MCF 10A (cell line): ENCODE results near the gene IGSF9B. TPM values are rescaled to one million over a fixed set of nuclear protein-coding genes. Genes with fewer than 3 reads are reported as not detected.

Source experiments
- BruUV-seq: library from RNA; stranded (reverse); fragments of 400-500 nt; replicated peaks from 2 replicates; lab custom pipeline; 2021; lab: Mats Ljungman, UMichigan
- CTCF ChIA-PET: fragments of 300-600 bp; sonication (Branson Sonifier 250); formaldehyde crosslinking; extraction: SDS; loops from one replicate; lab custom pipeline; 2021; ENCODE audit warnings: antibody characterized with exemption, inconsistent platforms; lab: Yijun Ruan, JAX
- POLR2A ChIA-PET: fragments of 300-600, 350-650 bp; sonication (Branson Sonifier 250); formaldehyde crosslinking; extraction: SDS; loops from one replicate; lab custom pipeline; 2020; ENCODE audit warnings: antibody characterized with exemption, inconsistent platforms; lab: Yijun Ruan, JAX
- DNase-seq: peaks from one replicate; pipeline ENCODE4 v3.0.0-alpha.2; 2018; ENCODE audit not compliant: unreplicated experiment
- H3K27ac Mint-ChIP-seq: one replicate; pipeline ENCODE4 v1.8.0; 2022; ENCODE audit warnings: mild to moderate bottlenecking, low read depth, mixed read lengths; ENCODE audit not compliant: unreplicated experiment
- H3K27me3 Mint-ChIP-seq: one replicate; pipeline ENCODE4 v1.8.0; 2022; ENCODE audit warnings: mixed read lengths; ENCODE audit not compliant: insufficient read depth, unreplicated experiment
- H3K36me3 Mint-ChIP-seq: one replicate; pipeline ENCODE4 v1.8.0; 2022; ENCODE audit warnings: mild to moderate bottlenecking, moderate library complexity, mixed read lengths; ENCODE audit not compliant: insufficient read depth, unreplicated experiment
- H3K4me1 Mint-ChIP-seq: one replicate; pipeline ENCODE4 v1.8.0; 2022; ENCODE audit warnings: mixed read lengths; ENCODE audit not compliant: insufficient read depth, unreplicated experiment
- H3K4me3 Mint-ChIP-seq: one replicate; pipeline ENCODE4 v1.8.0; 2022; ENCODE audit warnings: mild to moderate bottlenecking, moderate library complexity, mixed read lengths; ENCODE audit not compliant: unreplicated experiment
- H3K9me3 Mint-ChIP-seq: one replicate; pipeline ENCODE4 v1.8.0; 2022; ENCODE audit warnings: mixed read lengths; ENCODE audit not compliant: unreplicated experiment
- CTCF ChIP-seq: fragments of 200-600 bp; IDR thresholded peaks from one replicate; pipeline ENCODE4 v1.8.0; 2022; ENCODE audit warnings: antibody characterized with exemption, mild to moderate bottlenecking; ENCODE audit not compliant: unreplicated experiment
- intact Hi-C: fragments of 100-400 bp; cut with micrococcal nuclease; formaldehyde crosslinking; loops from 2 replicates; pipeline ENCODE4 v1.14.1; 2022
- total RNA-seq: library from RNA; stranded (reverse); gene quantifications from 2 replicates; pipeline ENCODE4 v1.2.3, GENCODE V29; 2022

Gene IGSF9B
- total RNA-seq, 1 experiment from 2014 or later = 13.9 TPM

- BruUV-seq = no TSS peak
- intact Hi-C loops = no loop called here
- Mint-ChIP-seq H3K4me1 (no peaks in the 10 kb centered on the region), H3K4me3 (no peak overlapping the region), H3K36me3 (peaks cover 32% of the 10 kb centered on the region), H3K27ac (no peak overlapping the region), H3K9me3 (no peaks in the 10 kb centered on the region), H3K27me3 (no peaks in the 10 kb centered on the region)
- DNase-seq = no peak
- ChIA-PET CTCF (interaction anchor here (0.6 to 1.7 kb wide), 3 partner anchors 131 to 467 kb away, joined by 3 to 5 read pairs (median 3); no protein-coding TSS in a partner anchor), POLR2A (no interaction called here)
- TF ChIP-seq CTCF = no peak
These were observed 46.7 kb downstream of the IGSF9B start for GRCh38 chr11:133910101-133910500.

GRCh38 chr11:133908827-133909226 is 47.9 kb downstream of the IGSF9B start:
- Mint-ChIP-seq H3K36me3 (peaks cover 32% of the 10 kb centered on the region), H3K4me3 (no peak overlapping the region), H3K27ac (no peak overlapping the region), H3K4me1 (no peaks in the 10 kb centered on the region), H3K27me3 (no peaks in the 10 kb centered on the region), H3K9me3 (no peaks in the 10 kb centered on the region)
- intact Hi-C loops = no loop called here
- ChIA-PET POLR2A (no interaction called here), CTCF (no interaction called here)
- TF ChIP-seq CTCF = no peak
- DNase-seq = no peak
- BruUV-seq = no TSS peak

- no peaks in the 10 kb centered on the region for H3K27me3 Mint-ChIP-seq
- H3K36me3 Mint-ChIP-seq = peaks cover 27% of the 10 kb centered on the region
- TF ChIP-seq CTCF = no peak
- H3K4me1 Mint-ChIP-seq = no peaks in the 10 kb centered on the region
- no peak overlapping the region for H3K27ac Mint-ChIP-seq
- no peak for DNase-seq
- POLR2A ChIA-PET = no interaction called here
- intact Hi-C loops = no loop called here
- no TSS peak for BruUV-seq
- no peak overlapping the region for H3K4me3 Mint-ChIP-seq
- H3K9me3 Mint-ChIP-seq = no peaks in the 10 kb centered on the region
- CTCF ChIA-PET = interaction anchor here (1.1 kb wide), 1 partner anchor 191 kb away, joined by 5 read pairs; no protein-coding TSS in a partner anchor
These were observed 48.9 kb downstream of the IGSF9B start for GRCh38 chr11:133907841-133908241.

- ChIA-PET POLR2A (no interaction called here), CTCF (interaction anchor here (1.1 to 1.2 kb wide), 2 partner anchors 8 to 191 kb away, joined by 3 to 5 read pairs; no protein-coding TSS in a partner anchor)
- intact Hi-C loops = no loop called here
- Mint-ChIP-seq H3K36me3 (peaks cover 20% of the 10 kb centered on the region), H3K9me3 (no peaks in the 10 kb centered on the region), H3K27me3 (no peaks in the 10 kb centered on the region), H3K4me3 (no peak overlapping the region), H3K27ac (no peak overlapping the region), H3K4me1 (no peaks in the 10 kb centered on the region)
- TF ChIP-seq CTCF = no peak
- no peak for DNase-seq
- no TSS peak for BruUV-seq
These were observed 49.6 kb downstream of the IGSF9B start for GRCh38 chr11:133907216-133907615.
